ENCODE measurements around the gene ANAPC5.
"Not testable (repeated sequence)": the region's sequence is repeated elsewhere in the genome, so short reads cannot be mapped to it uniquely, and the experiment has no call there.

The ANAPC5 gene, protein sequence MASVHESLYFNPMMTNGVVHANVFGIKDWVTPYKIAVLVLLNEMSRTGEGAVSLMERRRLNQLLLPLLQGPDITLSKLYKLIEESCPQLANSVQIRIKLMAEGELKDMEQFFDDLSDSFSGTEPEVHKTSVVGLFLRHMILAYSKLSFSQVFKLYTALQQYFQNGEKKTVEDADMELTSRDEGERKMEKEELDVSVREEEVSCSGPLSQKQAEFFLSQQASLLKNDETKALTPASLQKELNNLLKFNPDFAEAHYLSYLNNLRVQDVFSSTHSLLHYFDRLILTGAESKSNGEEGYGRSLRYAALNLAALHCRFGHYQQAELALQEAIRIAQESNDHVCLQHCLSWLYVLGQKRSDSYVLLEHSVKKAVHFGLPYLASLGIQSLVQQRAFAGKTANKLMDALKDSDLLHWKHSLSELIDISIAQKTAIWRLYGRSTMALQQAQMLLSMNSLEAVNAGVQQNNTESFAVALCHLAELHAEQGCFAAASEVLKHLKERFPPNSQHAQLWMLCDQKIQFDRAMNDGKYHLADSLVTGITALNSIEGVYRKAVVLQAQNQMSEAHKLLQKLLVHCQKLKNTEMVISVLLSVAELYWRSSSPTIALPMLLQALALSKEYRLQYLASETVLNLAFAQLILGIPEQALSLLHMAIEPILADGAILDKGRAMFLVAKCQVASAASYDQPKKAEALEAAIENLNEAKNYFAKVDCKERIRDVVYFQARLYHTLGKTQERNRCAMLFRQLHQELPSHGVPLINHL

DNA sequence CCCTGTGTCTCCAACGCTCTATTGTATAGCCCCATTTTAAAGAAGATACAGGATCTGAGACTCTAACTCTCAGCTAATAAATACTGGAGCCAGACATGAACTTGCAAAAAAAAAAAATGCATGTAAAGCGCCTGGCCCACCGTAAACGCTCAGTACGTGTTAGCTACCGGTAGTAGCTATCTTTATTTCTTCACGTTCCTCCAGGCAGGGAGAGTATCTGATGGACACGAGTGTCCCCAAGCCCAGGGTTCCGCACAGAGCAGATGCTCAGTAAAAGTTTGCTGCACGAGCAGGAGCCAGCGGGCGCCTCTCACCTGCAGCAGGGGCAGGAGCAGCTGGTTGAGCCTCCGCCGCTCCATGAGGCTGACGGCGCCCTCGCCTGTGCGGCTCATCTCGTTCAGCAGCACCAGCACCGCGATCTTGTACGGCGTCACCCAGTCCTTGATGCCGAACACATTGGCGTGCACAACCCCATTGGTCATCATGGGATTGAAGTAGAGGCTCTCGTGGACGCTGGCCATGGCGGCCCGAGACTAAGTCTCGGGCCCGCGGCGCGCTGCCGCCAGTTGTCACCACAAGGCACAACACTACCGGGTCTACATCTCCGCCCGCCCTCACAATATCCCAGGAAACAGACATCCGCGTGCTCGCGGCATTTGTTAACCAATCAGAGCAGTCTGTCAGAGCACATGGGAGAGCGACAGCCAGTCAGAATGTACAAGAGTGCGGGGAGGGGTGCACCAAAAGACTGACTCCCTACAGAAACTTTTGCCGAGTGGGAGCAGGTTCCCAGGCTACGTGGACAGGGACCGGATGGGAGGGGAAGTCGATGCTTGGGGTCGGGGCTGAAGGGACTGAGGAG is at the start of gene ANAPC5:
ANAPC5 (minus strand) TSS at position 592 of the 862 bp plus-strand sequence; CDS start at position 521, 71 bp downstream.
- ATAC-seq (peak; percentile 99), DNase-seq (peak; percentile 87 to 96)
- peak within 1 kb of the TSS; percentile 98 to 99 for H3K27ac Mint-ChIP-seq
- peak within 1 kb of the TSS; percentile 92 for H3K4me3 Mint-ChIP-seq
- H3K4me1 Mint-ChIP-seq: peaks cover 30% of the 10 kb centered on the region
- no peaks in the 10 kb centered on the region for H3K9me3 Mint-ChIP-seq
- no peaks in the 10 kb centered on the region for H3K27me3 Mint-ChIP-seq

DNA sequence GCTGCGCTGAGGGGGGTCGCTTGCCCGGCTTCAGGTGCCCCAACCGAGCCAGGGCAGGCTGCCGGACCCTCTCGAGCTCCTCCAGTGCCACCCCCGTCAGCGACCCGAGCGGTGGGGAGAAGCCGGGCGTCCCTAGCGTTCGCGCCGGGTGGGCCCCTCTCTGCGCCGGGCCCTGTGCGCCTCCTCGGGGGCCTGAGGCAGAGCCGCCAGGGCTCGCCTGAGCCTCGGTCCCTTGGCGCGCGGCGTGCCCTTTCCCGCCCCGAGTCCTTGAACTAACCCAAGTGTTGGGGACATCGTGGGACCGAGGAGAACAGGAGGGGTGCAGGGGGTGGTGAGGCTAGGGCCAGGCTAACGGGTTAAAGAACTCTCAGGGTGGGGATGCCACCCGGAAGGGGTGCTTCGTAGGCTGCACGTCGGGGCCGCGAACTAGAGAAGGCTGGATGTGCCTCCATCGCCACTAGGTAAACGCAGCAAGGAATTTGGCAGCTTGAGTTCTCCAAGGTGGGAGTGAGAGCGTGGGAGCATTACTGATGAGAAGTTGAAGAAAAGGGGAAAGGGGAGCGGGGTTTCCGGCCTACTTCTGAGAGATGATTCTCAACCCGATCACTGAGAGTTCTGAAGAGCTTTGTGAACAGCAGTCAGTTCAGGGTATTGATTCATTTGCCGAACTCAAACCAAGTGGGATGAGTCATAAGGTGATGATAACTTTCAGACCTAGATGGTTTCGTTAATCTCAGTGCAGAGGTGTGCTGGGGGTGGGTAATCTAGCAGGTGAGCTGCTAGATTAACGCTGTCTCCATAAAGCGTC is 48.3 kb upstream of the ANAPC5 start:
- ATAC-seq (peak; percentile 79), DNase-seq (peak; percentile 69 to 73)
- H3K27ac Mint-ChIP-seq: peak overlapping the region; percentile 93 to 98
- peak overlapping the region; percentile 87 to 96 for H3K4me3 Mint-ChIP-seq
- H3K9me3 Mint-ChIP-seq: no peaks in the 10 kb centered on the region
- no peaks in the 10 kb centered on the region for H3K27me3 Mint-ChIP-seq
- peaks cover 40% of the 10 kb centered on the region for H3K4me1 Mint-ChIP-seq

DNA sequence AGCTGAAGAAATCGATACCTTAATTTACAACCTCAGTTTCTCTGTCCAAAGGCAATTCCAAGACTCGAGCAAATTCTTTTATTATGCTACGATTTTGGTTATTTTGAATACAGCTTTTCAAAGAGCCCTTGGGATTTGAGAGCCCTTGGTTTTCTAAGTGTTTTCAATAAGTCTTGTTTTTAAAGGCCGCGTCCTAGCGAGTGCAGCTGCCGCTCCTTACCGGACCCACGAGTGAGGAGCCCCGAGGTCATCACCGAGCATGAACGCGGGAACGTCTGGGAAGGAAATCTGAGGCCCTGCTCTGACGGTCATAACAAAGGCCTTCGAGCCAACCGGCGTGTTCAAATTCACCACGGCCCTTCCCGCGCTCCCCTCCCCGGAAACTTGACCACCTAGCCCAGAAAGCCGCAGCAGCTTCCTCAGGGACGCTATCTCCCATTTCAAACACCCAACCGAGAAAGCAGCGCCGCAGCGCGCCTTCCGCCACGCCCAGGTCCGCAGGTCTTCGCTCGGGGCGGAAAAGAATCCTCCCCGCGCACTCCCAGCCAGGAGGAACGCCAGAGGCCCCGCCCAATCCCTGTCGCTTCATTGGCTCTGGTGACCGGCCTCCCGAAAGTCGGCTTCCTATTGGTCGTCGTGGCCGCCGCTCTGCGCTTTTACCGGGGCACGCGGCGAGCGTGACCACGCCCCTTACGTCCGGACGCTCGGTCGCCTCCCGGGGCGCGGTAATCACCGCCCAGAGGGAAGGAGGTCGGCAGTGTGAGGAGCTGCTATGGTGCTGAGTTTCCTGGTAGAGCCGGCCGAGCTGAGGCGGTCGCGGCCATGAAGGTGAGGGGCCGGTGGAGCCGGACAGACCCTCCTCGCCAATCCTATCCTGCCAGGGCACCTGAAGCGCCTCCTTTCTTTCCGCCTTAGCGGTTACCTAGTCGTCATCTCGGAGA is 47.5 kb upstream of the ANAPC5 start, which contains the start of gene RNF34:
RNF34 (plus strand) TSS at position 728 of the 941 bp plus-strand sequence; CDS start at position 823, 95 bp downstream.
- peak; percentile 92 for ATAC-seq
- peaks cover 33% of the 10 kb centered on the region for H3K4me1 Mint-ChIP-seq
- H3K27me3 Mint-ChIP-seq: no peaks in the 10 kb centered on the region

DNA sequence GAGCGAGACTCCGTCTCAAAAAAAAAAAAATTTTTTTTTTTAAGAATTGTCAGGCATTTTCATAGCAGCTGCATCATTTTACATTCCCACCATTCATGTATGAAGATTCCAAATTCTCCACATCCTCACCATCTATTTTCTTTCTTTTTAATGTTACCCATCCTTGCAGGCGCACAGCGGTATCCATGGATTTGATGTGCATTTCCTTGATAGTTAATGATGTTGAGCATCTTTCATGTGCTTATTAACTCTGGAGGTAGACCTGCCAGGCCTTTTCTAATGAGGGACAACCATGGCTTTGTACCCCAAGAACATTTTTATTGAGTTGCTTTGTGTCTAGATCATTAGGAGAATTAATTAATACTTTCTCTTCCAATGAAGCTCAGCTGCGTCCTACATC is 46.1 kb upstream of the ANAPC5 start:
- Mint-ChIP-seq H3K4me1 (peaks cover 26% of the 10 kb centered on the region), H3K4me3 (peak overlapping the region in 1 of 2 donors; percentile 96)
- DNase-seq: no peak

More for the DNA sequence above, 47.5 kb upstream of the ANAPC5 start, which contains the start of gene RNF34:
- Mint-ChIP-seq H3K27ac (peak within 1 kb of the TSS; percentile 93 to 98), H3K9me3 (no peaks in the 10 kb centered on the region), H3K4me3 (peak within 1 kb of the TSS; percentile 87 to 96)
- peak; percentile 97 to 98 for DNase-seq

GRCh38 chr12:121397521-121397920 is 45.3 kb upstream of the ANAPC5 start:
- no peak overlapping the region for H3K4me3 Mint-ChIP-seq
- no peaks in the 10 kb centered on the region for H3K27me3 Mint-ChIP-seq
- H3K9me3 Mint-ChIP-seq: no peaks in the 10 kb centered on the region
- H3K27ac Mint-ChIP-seq: no peak overlapping the region
- ATAC-seq: no peak
- H3K4me1 Mint-ChIP-seq: peaks cover 20% of the 10 kb centered on the region
- DNase-seq: no peak

More for the DNA sequence above, 46.1 kb upstream of the ANAPC5 start:
- Mint-ChIP-seq H3K9me3 (no peaks in the 10 kb centered on the region), H3K27ac (no peak overlapping the region), H3K27me3 (no peaks in the 10 kb centered on the region)
- ATAC-seq: no peak

DNA sequence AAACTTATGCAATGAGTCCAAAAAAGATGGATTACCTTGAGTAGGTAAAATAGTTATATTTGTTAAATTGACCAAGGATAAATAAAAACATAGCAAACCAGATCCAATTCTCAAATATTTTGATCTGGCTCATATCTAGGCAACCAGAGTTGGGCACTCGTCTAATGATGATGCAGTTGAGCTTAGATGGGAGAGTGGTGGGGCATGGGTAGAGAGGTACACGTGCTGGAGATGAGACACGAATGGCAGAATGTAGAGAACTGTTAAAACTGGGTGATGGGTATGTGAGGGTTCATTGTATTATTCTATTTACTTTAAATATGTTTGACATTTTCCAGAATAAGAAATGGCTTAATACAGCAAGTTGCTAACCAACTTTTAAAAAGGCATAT is 40.1 kb upstream of the ANAPC5 start:
- H3K27me3 Mint-ChIP-seq: no peaks in the 10 kb centered on the region
- no peak overlapping the region for H3K4me3 Mint-ChIP-seq
- no peaks in the 10 kb centered on the region for H3K9me3 Mint-ChIP-seq
- peaks cover 15% of the 10 kb centered on the region for H3K4me1 Mint-ChIP-seq
- H3K27ac Mint-ChIP-seq: no peak overlapping the region
- DNase-seq: no peak
- ATAC-seq: no peak

DNA sequence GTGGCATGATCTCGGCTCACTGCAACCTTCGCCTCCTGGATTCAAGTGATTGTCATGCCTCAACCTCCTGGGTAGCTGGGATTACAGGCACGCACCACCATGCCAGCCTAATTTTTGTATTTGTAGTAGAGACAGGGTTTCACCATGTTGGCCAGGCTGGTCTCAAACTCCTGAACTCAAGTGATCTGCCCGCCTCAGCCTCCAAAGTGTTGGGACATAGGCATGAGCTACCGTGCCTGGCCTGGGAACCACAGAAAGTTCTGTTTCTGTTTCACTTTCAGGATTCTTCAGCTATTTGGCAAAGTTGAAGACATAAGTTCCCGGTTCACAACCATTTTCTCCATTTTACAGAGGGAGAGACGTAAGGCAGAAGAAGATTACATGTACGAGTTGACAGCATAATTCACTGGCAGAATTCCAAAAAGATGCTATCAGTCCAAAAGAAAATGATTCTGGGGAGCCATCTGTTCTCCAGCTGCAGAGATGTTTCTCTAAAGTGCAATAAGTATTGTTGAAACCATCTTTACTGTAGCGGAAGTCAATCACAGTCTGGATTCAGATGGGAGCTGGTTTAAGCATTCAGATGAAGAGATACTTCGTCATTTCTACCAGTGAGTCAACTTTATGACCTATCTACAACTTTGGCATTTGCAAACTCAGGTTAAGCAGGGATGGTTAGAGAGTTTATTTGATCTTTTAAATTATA is 39.6 kb upstream of the ANAPC5 start:
- Mint-ChIP-seq H3K4me3 (peak overlapping the region; percentile 28 to 53), H3K27me3 (no peaks in the 10 kb centered on the region), H3K4me1 (peaks cover 15% of the 10 kb centered on the region), H3K9me3 (no peaks in the 10 kb centered on the region), H3K27ac (peak overlapping the region; percentile 8 to 85)
- ATAC-seq (peak; percentile 75), DNase-seq (peak; percentile 10 to 31)

DNA sequence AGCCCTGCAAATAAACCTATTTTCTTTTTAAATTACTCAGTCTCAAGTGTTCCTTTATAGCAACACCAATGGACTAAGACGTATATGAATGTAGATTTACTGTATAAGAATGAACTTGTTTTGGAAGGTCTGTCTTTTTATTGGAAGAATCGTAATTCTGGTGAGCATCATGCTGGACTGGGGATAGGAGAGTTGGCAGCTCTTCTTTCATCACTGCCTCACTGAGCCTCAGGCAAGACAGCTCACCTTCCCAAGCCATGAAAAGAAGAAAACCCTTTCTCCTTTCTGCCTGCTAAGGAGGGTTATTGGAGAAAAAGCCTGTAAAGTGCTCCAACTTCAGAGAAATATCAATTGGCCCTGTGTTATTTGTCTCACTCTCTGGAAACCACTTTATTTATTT is 38.6 kb upstream of the ANAPC5 start:
- no peak overlapping the region for H3K4me3 Mint-ChIP-seq
- ATAC-seq (no peak), DNase-seq (no peak)
- peaks cover 15% of the 10 kb centered on the region for H3K4me1 Mint-ChIP-seq
- no peak overlapping the region for H3K27ac Mint-ChIP-seq
- H3K27me3 Mint-ChIP-seq: no peaks in the 10 kb centered on the region
- H3K9me3 Mint-ChIP-seq: no peaks in the 10 kb centered on the region

DNA sequence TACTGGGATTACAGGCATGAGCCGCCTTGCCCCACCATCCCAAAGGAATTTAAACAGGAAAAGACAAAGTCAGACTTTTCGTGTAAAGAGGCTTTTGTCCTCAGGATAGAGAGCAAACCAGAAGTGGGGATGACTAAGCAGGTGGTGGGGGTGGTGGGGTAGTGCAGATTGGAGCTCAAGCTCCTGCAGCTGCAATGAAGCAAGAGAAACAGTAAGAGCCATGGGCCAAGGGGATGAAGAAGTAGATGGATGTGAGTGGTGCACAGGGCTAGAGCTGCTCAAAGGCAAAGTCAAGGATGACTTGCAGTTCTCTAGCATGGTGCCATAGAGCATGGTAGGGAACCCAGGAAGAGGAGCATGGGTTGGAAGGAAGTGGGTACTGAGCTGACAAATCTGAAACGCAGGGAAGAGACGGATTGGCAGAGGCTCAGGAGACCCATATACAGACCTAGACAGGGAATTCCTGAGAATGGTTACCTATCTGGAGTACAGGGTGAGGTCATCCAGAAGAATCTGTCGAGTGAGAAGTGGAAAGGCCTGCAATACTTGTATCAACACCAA is 36.3 kb upstream of the ANAPC5 start:
- ATAC-seq (no peak), DNase-seq (no peak)
- H3K4me1 Mint-ChIP-seq: peaks cover 15% of the 10 kb centered on the region
- H3K27me3 Mint-ChIP-seq: no peaks in the 10 kb centered on the region
- no peak overlapping the region for H3K27ac Mint-ChIP-seq
- H3K9me3 Mint-ChIP-seq: no peaks in the 10 kb centered on the region
- no peak overlapping the region for H3K4me3 Mint-ChIP-seq

- not testable (repeated sequence) for H3K4me1 Mint-ChIP-seq, H3K27ac Mint-ChIP-seq, DNase-seq, H3K4me3 Mint-ChIP-seq, ATAC-seq, H3K9me3 Mint-ChIP-seq, H3K27me3 Mint-ChIP-seq
Observed at GRCh38 chr12:121384891-121385290, 32.7 kb upstream of the ANAPC5 start.

DNA sequence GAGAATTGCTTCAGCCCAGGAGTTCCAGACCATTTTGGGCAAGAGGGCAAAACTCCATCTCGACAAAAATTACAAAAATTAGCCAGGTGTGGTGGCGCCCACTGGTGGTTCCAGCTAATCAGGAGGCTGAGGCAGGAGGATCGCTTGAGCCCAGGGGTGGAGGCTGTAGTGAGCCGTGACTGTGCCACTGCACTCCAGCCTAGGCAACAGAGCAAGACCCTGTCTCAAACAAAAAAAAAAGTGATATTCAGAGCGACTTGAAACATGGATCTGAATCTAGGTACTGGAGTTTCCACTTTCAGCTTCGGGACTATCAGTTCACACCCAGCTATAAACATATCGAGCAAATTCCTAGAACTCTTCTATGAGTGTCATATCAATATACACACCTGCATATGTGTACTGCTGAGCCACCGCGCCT is 31.4 kb upstream of the ANAPC5 start:
- DNase-seq (no peak), ATAC-seq (no peak)
- Mint-ChIP-seq H3K9me3 (no peaks in the 10 kb centered on the region), H3K27me3 (no peaks in the 10 kb centered on the region), H3K27ac (no peak overlapping the region), H3K4me3 (no peak overlapping the region), H3K4me1 (peaks cover 4% of the 10 kb centered on the region)

GRCh38 chr12:121379945-121380344 is 27.7 kb upstream of the ANAPC5 start:
- Mint-ChIP-seq H3K27ac (no peak overlapping the region), H3K4me1 (no peaks in the 10 kb centered on the region), H3K9me3 (peaks cover 0 to 5% of the 10 kb centered on the region in 2 donors), H3K4me3 (no peak overlapping the region), H3K27me3 (no peaks in the 10 kb centered on the region)
- no peak for ATAC-seq
- no peak for DNase-seq

- no peak for DNase-seq
- Mint-ChIP-seq H3K4me1 (no peaks in the 10 kb centered on the region), H3K9me3 (peaks cover 0 to 7% of the 10 kb centered on the region in 2 donors), H3K4me3 (no peak overlapping the region), H3K27ac (no peak overlapping the region), H3K27me3 (no peaks in the 10 kb centered on the region)
- ATAC-seq: no peak
Observed at GRCh38 chr12:121378736-121379135, 26.5 kb upstream of the ANAPC5 start.

Measured in stimulated activated naive CD8-positive, alpha-beta T cell treated with anti-CD3 and anti-CD28 coated beads, Interleukin-15, amount 100 ng/mL, for 72 hours (primary cell).